HG03139 (cell line): Measurements from ENCODE around the gene VEPH1.

Experiments
- ATAC-seq: cut with Tn5 transposase; IDR thresholded peaks from one replicate; pipeline ENCODE4 v1.9.1; 2021; ENCODE audit not compliant: unreplicated experiment

The VEPH1 gene

DNA sequence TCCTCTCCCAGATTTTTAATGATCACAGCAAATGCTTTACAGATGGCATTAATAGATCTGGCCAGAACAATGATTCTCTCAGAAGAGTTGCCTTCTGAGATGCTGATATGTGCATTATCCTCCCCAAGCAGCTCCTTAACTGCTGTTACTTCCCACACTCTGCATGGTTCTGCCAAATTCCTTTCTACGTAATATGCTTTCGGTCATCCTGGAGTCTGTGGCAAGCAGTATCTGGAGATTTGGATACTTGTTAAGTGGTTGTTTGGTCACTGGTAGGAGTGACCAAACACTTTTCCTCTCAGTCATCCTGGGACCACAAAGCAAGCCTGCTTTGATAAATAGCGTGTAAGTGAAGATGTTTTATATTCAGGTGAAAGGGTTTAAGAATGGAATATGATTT lies 272.1 kb downstream of the VEPH1 start:
- ATAC-seq: no peak

DNA sequence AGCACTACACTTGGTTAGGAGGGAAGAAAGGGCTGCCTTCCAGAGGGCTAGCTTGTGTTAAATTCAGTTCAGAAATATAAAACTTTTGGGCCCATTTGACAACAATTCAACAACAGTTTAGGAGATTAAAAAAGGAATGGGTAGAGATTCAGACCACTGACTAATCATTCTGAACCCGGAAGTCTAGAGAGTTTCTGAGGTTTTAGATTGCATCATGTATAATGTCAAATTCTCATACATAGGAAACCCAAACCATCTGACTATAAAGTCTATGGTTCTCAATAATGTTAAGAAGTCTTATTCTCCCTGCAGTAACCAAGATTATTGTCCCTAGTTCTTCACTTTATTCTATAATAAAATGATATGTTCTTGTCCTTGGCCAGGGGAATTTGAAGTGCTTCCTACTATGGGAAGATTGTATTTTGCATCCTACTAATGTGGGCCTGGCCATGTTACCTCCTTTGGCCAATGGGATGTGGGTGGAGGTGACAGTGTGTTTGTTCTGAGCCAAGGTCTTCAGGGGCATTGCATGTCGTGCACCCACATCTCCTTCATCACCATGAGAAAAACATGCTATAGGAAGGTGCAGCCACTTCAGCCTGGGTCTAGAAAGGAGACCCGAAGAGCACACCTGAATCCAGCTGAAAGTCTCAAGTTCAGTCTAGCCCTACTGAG lies 276.9 kb downstream of the VEPH1 start:
- no peak for ATAC-seq

DNA sequence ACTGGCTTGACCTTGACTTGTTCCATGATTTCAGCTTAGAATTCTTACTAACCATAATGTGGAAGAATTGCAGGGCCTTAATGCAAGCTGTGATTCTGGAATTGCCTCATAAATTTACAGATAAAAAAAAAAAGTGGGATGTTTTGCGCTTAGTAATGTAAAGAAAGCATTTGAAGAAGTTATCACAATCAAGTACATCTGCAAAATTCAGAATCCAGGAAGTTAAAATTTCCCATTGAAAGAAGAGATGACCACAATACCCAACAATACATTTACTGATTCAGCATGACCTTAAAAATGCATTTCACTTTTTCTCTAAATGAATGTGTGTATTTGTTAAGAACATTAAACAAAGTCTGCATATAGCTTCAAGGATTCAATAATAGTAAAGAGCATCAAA lies 278.2 kb downstream of the VEPH1 start:
- no peak for ATAC-seq

DNA sequence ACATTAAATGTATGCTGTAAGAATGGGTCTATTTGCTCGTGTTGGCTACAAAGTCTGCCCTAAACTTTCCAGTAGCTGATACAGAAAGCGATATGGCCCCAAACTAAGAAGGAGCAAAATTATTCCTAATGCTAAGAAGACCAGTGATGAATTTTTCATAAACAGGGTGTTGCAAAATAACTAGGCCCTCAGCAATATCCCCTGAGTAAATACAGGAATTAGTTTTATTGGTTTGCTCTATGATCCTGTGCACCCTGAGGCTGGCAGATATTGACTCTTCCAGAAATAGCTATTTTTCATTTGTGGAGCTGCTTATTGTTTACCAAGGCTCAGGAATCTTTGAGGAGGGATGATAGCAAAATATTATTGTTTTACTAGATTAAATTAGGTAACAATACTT lies 282.3 kb downstream of the VEPH1 start:
- ATAC-seq: no peak

DNA sequence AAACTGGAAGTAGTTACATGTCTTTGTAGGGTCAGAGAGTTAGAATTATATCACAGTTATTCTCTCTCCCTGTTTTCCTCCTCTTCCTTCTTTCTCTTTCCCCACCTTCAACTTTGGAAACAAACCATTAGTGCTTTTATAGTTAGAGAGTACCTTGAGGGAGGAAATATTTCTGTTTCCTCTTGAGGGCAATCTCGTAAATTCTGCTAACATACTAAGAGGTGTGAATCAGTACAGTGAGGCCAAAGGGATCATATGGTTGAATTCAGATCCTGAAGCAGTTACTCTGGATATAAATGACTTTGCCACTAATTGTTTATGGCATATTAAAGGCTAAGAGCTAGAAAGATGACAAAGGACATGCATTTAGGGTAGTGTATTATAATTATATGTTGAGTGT lies 283.0 kb downstream of the VEPH1 start:
- ATAC-seq: no peak

- ATAC-seq: no peak
These were observed 284.0 kb downstream of the VEPH1 start for GRCh38 chr3:157219215-157219614.
